Caco-2 (cell line): Measurements from ENCODE around the gene HEXA. TPM values are rescaled to one million over a fixed set of nuclear protein-coding genes. Genes with fewer than 3 reads are reported as not detected.

Experiments
- BruUV-seq: library from RNA; stranded (reverse); fragments of 400-500 nt; replicated peaks from 2 replicates; lab custom pipeline; 2021; lab: Mats Ljungman, UMichigan
- CTCF ChIA-PET: fragments of 300-600 bp; sonication (Branson Sonifier 250); formaldehyde crosslinking; loops from one replicate; lab custom pipeline; 2022; ENCODE audit warnings: antibody characterized with exemption; lab: Charles Lee
- POLR2A ChIA-PET: fragments of 300-600 bp; sonication (Branson Sonifier 250); formaldehyde crosslinking; loops from one replicate; lab custom pipeline; 2022; ENCODE audit warnings: antibody characterized with exemption; lab: Charles Lee
- DNase-seq, 2 experiments: peaks; one replicate each; pipeline versions ENCODE4 v3.0.0 to v3.0.0-alpha.2; 2020 to 2022
- H3K27me3 ChIP-seq: replicated peaks from 2 replicates; pipeline ENCODE4 v1.6.0; 2011; ENCODE audit warnings: low read length; ENCODE audit not compliant: control insufficient read depth, insufficient read depth
- H3K36me3 ChIP-seq: 2 replicates; pipeline ENCODE4 v1.5.1; 2011; ENCODE audit warnings: low read length; ENCODE audit not compliant: control insufficient read depth, insufficient read depth
- H3K4me1 ChIP-seq: fragments of 250-450 bp; sonication (Bioruptor Pico); 2 replicates; pipeline ENCODE4 v1.5.1; 2020; ENCODE audit warnings: mild to moderate bottlenecking
- H3K4me3 ChIP-seq: 2 replicates; pipeline ENCODE4 v1.5.1; 2011; ENCODE audit warnings: low read depth, mild to moderate bottlenecking, control low read depth, low read length
- H3K9me3 ChIP-seq: fragments of 250-450 bp; sonication (Bioruptor Pico); 2 replicates; pipeline ENCODE4 v1.5.1; 2020; ENCODE audit warnings: mild to moderate bottlenecking, moderate library complexity
- H3K27ac Mint-ChIP-seq: one replicate; pipeline ENCODE4 v1.8.0; 2022; ENCODE audit warnings: mixed read lengths; ENCODE audit not compliant: unreplicated experiment
- H3K27me3 Mint-ChIP-seq: one replicate; pipeline ENCODE4 v1.8.0; 2022; ENCODE audit warnings: mixed read lengths; ENCODE audit not compliant: insufficient read depth, unreplicated experiment
- H3K36me3 Mint-ChIP-seq: one replicate; pipeline ENCODE4 v1.8.0; 2022; ENCODE audit warnings: mild to moderate bottlenecking, mixed read lengths; ENCODE audit not compliant: insufficient read depth, unreplicated experiment
- H3K4me1 Mint-ChIP-seq: one replicate; pipeline ENCODE4 v1.8.0; 2022; ENCODE audit warnings: low read depth, mixed read lengths; ENCODE audit not compliant: unreplicated experiment
- H3K4me3 Mint-ChIP-seq: one replicate; pipeline ENCODE4 v1.8.0; 2022; ENCODE audit warnings: mild to moderate bottlenecking, moderate library complexity, mixed read lengths; ENCODE audit not compliant: unreplicated experiment
- H3K9me3 Mint-ChIP-seq: one replicate; pipeline ENCODE4 v1.8.0; 2022; ENCODE audit warnings: mixed read lengths; ENCODE audit not compliant: unreplicated experiment
- CTCF ChIP-seq, 2 experiments: fragments of 200-600 bp in 1 of 2; IDR thresholded peaks; 1 replicate in 1 of 2; 2 replicates in 1 of 2; pipeline versions ENCODE4 v1.5.1 to v1.8.0; 2011 to 2022; ENCODE audit warnings: antibody characterized with exemption in 1 of 2, control low read depth in 1 of 2, inconsistent platforms in 1 of 2, low read depth in 1 of 2, low read length in 1 of 2, mild to moderate bottlenecking in 1 of 2, moderate library complexity in 1 of 2; ENCODE audit not compliant: insufficient read depth in 1 of 2, severe bottlenecking in 1 of 2, unreplicated experiment in 1 of 2
- intact Hi-C: fragments of 100-400 bp; cut with micrococcal nuclease; formaldehyde crosslinking; loops from one replicate; pipeline ENCODE4 v1.10.0; 2022; ENCODE audit not compliant: unreplicated experiment
- total RNA-seq: library from RNA; stranded (reverse); gene quantifications from 2 replicates; pipeline ENCODE4 v1.2.3, GENCODE V29; 2022

Gene HEXA
- total RNA-seq, 1 experiment from 2014 or later: 151 TPM

- Mint-ChIP-seq H3K27me3 (no peaks in the 10 kb centered on the region), H3K4me1 (no peaks in the 10 kb centered on the region), H3K27ac (no peak overlapping the region), H3K4me3 (no peak overlapping the region), H3K36me3 (peaks cover 16% of the 10 kb centered on the region), H3K9me3 (no peaks in the 10 kb centered on the region)
- no peak overlapping the region for H3K4me3 ChIP-seq
- no peak for DNase-seq
- BruUV-seq: no TSS peak
- H3K27me3 ChIP-seq: no peaks in the 10 kb centered on the region
- ChIA-PET POLR2A (no interaction called here), CTCF (no interaction called here)
- no peaks in the 10 kb centered on the region for H3K9me3 ChIP-seq
- no peak for TF ChIP-seq CTCF (IDR thresholded peaks at IDR 0.05; ENCODE audit: insufficient read depth in 1 of 2, low read depth in 1 of 2, low read length in 1 of 2, severe bottlenecking in 1 of 2, unreplicated experiment in 1 of 2)
- intact Hi-C loops: no loop called here
- H3K36me3 ChIP-seq: peaks cover 3% of the 10 kb centered on the region; the same call in 1 of the 2 replicates
- no peaks in the 10 kb centered on the region for H3K4me1 ChIP-seq
Observed at GRCh38 chr15:72358121-72358520, 17.7 kb downstream of the HEXA start.

GRCh38 chr15:72354496-72354895 is 21.3 kb downstream of the HEXA start:
- H3K36me3 Mint-ChIP-seq: peaks cover 37% of the 10 kb centered on the region
- H3K36me3 ChIP-seq: peaks cover 5% of the 10 kb centered on the region
- no peak for DNase-seq
- TF ChIP-seq CTCF (IDR thresholded peaks at IDR 0.05; ENCODE audit: insufficient read depth in 1 of 2, low read depth in 1 of 2, low read length in 1 of 2, severe bottlenecking in 1 of 2, unreplicated experiment in 1 of 2): no peak
- no peak overlapping the region for H3K4me3 Mint-ChIP-seq
- H3K4me1 Mint-ChIP-seq: no peaks in the 10 kb centered on the region
- CTCF ChIA-PET: no interaction called here
- H3K9me3 ChIP-seq: no peaks in the 10 kb centered on the region
- no peak overlapping the region for H3K4me3 ChIP-seq
- no peaks in the 10 kb centered on the region for H3K27me3 ChIP-seq
- POLR2A ChIA-PET: no interaction called here
- no TSS peak for BruUV-seq
- H3K27me3 Mint-ChIP-seq: no peaks in the 10 kb centered on the region
- no peak overlapping the region for H3K27ac Mint-ChIP-seq
- H3K4me1 ChIP-seq: no peaks in the 10 kb centered on the region
- no peaks in the 10 kb centered on the region for H3K9me3 Mint-ChIP-seq
- intact Hi-C loops: no loop called here

- H3K4me3 ChIP-seq: no peak overlapping the region
- TF ChIP-seq CTCF (IDR thresholded peaks at IDR 0.05; ENCODE audit: insufficient read depth in 1 of 2, low read depth in 1 of 2, low read length in 1 of 2, severe bottlenecking in 1 of 2, unreplicated experiment in 1 of 2): no peak
- POLR2A ChIA-PET: no interaction called here
- no peaks in the 10 kb centered on the region for H3K27me3 ChIP-seq
- no peaks in the 10 kb centered on the region for H3K27me3 Mint-ChIP-seq
- no peak overlapping the region for H3K27ac Mint-ChIP-seq
- no peaks in the 10 kb centered on the region for H3K4me1 ChIP-seq
- no peaks in the 10 kb centered on the region for H3K9me3 ChIP-seq
- DNase-seq: no peak
- H3K4me1 Mint-ChIP-seq: no peaks in the 10 kb centered on the region
- intact Hi-C loops: no loop called here
- no TSS peak for BruUV-seq
- no peak overlapping the region for H3K4me3 Mint-ChIP-seq
- peaks cover 37% of the 10 kb centered on the region for H3K36me3 Mint-ChIP-seq
- CTCF ChIA-PET: no interaction called here
- peaks cover 5% of the 10 kb centered on the region for H3K36me3 ChIP-seq
- no peaks in the 10 kb centered on the region for H3K9me3 Mint-ChIP-seq
Observed at GRCh38 chr15:72353266-72353665, 22.5 kb downstream of the HEXA start.
